Measurements from ENCODE around the gene VSIG10L. TPM values are rescaled to one million over a fixed set of nuclear protein-coding genes. Genes with fewer than 3 reads are reported as not detected.

The VSIG10L gene
- total RNA-seq, 4 donors from 2014 or later, result 2.5 to 6.5 (median 5.2) TPM; not detected in 1

GRCh38 chr19:51351266-51351990 lies 9.5 kb upstream of the VSIG10L start:
- H3K36me3 ChIP-seq, result peaks cover 0 to 43% (median 0%) of the 10 kb centered on the region in 3 donors
- H3K27me3 ChIP-seq, result no peaks in the 10 kb centered on the region
- no peaks in the 10 kb centered on the region for H3K4me1 ChIP-seq
- H3K27ac ChIP-seq, result peak overlapping the region in 1 of 4 donors; percentile 64
- no peak overlapping the region for H3K4me3 ChIP-seq
- TF ChIP-seq POLR2A (IDR thresholded peaks at IDR 0.05), result no peak
- TF ChIP-seq CTCF (IDR thresholded peaks at IDR 0.05), result no peak
- DNase-seq, result no peak
- no peaks in the 10 kb centered on the region for H3K9me3 ChIP-seq

GRCh38 chr19:51347209-51347928 lies 5.4 kb upstream of the VSIG10L start:
- peaks cover 0 to 9% (median 0%) of the 10 kb centered on the region in 4 donors for H3K4me1 ChIP-seq
- peaks cover 0 to 48% (median 0%) of the 10 kb centered on the region in 3 donors for H3K36me3 ChIP-seq
- no peaks in the 10 kb centered on the region for H3K27me3 ChIP-seq
- H3K4me3 ChIP-seq, result no peak overlapping the region
- TF ChIP-seq POLR2A (IDR thresholded peaks at IDR 0.05) (no peak), CTCF (IDR thresholded peaks at IDR 0.05) (no peak)
- peak overlapping the region in 1 of 4 donors; percentile 33 for H3K27ac ChIP-seq
- H3K9me3 ChIP-seq, result no peaks in the 10 kb centered on the region
- DNase-seq, result no peak

- peaks cover 0 to 42% (median 0%) of the 10 kb centered on the region in 3 donors for H3K36me3 ChIP-seq
- H3K4me3 ChIP-seq, result no peak overlapping the region
- H3K9me3 ChIP-seq, result no peaks in the 10 kb centered on the region
- peaks cover 0 to 9% (median 0%) of the 10 kb centered on the region in 4 donors for H3K4me1 ChIP-seq
- no peak for DNase-seq
- TF ChIP-seq POLR2A (IDR thresholded peaks at IDR 0.05) (no peak), CTCF (IDR thresholded peaks at IDR 0.05) (no peak)
- no peak overlapping the region for H3K27ac ChIP-seq
- H3K27me3 ChIP-seq, result no peaks in the 10 kb centered on the region
These were observed 4.8 kb upstream of the VSIG10L start for GRCh38 chr19:51346742-51347141.

DNA sequence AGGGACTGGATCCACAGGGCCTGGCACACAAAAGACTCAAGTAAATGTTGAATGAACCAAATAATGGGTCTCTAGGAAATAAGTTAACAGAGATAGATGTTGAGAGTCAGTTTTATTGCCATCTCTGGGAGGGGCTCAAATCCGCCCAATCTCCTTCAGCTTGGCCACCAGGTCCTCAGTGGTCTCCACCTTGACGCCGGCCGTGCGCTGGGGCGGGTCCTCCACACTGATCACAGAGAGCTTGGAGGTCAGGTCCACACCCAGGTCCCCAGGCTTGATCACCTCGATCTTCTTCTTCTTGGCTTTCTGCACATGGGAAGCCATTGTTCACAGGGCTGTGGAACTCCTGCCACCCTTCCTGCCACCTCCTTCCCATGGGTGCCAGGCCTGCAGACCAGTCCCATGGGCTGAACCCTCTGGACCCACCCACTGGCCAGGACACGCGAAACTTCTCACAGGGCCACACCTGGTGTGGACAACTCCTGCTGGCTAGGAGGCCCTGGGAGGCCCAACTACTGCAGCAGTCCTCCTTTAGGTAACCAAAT lies 3.2 kb upstream of the VSIG10L start:
- H3K36me3 ChIP-seq, result peaks cover 0 to 29% (median 0%) of the 10 kb centered on the region in 3 donors
- peaks cover 0 to 14% (median 4%) of the 10 kb centered on the region in 4 donors for H3K4me1 ChIP-seq
- TF ChIP-seq CTCF (IDR thresholded peaks at IDR 0.05), result no peak
- no peak for TF ChIP-seq POLR2A (IDR thresholded peaks at IDR 0.05)

DNA sequence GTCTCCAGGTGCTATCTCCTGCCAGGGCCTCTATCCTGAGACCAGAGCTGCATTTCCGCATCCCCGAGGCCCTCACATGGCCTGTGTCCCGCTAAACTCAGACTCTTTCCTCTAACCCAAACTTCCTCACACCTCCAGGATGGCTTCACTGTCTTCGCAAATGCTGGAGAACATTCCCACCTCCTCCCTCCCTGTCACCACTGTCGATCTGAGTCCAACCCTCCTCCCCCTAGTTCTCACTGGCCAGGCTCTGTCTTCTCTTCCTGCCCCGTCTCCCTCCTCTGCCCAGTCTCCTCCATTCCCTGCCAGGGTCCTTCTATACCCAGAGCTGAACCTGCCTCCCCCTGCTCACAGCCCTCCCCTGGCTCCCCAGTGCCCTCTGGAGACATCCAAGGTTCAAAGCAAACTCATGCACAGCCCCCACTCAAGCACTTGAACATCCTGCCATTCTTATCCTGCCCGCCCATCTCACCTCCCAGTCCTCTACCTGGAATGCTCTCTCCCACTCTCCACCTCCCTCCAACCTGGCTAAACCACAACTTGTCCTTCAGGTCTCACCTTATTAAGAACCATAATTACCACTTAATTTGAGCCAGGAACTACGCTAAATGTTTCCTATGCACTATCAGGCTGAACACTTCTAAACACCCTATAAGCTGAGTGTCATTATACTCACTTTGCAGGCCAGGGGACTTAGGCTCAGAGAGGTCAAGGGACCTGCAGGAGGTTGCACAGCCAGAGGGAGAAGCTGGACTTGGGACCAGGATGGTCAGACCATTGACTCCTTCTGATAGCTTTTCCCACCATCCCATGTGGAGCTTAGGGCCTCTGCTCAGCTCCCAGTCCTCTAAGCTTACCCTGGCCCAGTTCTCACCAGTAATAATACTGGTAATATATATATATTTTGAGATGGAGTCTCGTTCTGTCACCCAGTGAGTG lies 961 bp upstream of the VSIG10L start:
- DNase-seq, result no peak
- TF ChIP-seq POLR2A (IDR thresholded peaks at IDR 0.05) (no peak), CTCF (IDR thresholded peaks at IDR 0.05) (no peak)
- Histone ChIP-seq H3K4me3 (no peak overlapping the region), H3K27ac (peak overlapping the region in 1 of 4 donors; percentile 83), H3K36me3 (peaks cover 0 to 21% (median 0%) of the 10 kb centered on the region in 3 donors), H3K27me3 (no peaks in the 10 kb centered on the region), H3K9me3 (no peaks in the 10 kb centered on the region), H3K4me1 (peaks cover 0 to 23% (median 6%) of the 10 kb centered on the region in 4 donors)

More for the DNA sequence above, 3.2 kb upstream of the VSIG10L start:
- H3K27ac ChIP-seq, result peak overlapping the region in 2 of 4 donors; percentile 34 to 55
- H3K27me3 ChIP-seq, result no peaks in the 10 kb centered on the region
- no peaks in the 10 kb centered on the region for H3K9me3 ChIP-seq
- H3K4me3 ChIP-seq, result no peak overlapping the region
- no peak for DNase-seq
